Heart right ventricle (tissue), 16 donors: ENCODE measurements around the gene GNLY. TPM values are rescaled to one million over a fixed set of nuclear protein-coding genes. Genes with fewer than 3 reads are reported as not detected.

Experiments used
- ATAC-seq, 8 donors: fragments of 200-7000 bp; cut with Tn5 transposase; one replicate each; pipeline ENCODE4 v1.9.1; 2020; ENCODE audit warnings: mild to moderate bottlenecking in 8 of 8, moderate library complexity in 8 of 8, moderate number of reproducible peaks in 1 of 8
- DNase-seq, 2 donors: peaks; one replicate each; pipeline ENCODE4 v3.0.0-alpha.2; 2020
- H3K27ac ChIP-seq, 10 donors: fragments of 200-600 bp; sonication (generic) in 2 of 10; one replicate each; pipeline versions ENCODE4 v1.5.0 to v1.8.0; 2020 to 2022; ENCODE audit warnings: mild to moderate bottlenecking in 3 of 10
- H3K27me3 ChIP-seq, 7 donors: fragments of 200-600 bp; one replicate each; pipeline ENCODE4 v1.8.0; 2021 to 2022; ENCODE audit warnings: mild to moderate bottlenecking in 2 of 7
- H3K36me3 ChIP-seq, 9 donors: fragments of 200-600 bp; sonication (generic) in 1 of 9; one replicate each; pipeline versions ENCODE4 v1.5.0 to v1.8.0; 2020 to 2022; ENCODE audit warnings: mild to moderate bottlenecking in 2 of 9
- H3K4me1 ChIP-seq, 9 donors: fragments of 200-600 bp; sonication (generic) in 1 of 9; one replicate each; pipeline versions ENCODE4 v1.5.0 to v1.8.0; 2020 to 2022; ENCODE audit warnings: mild to moderate bottlenecking in 4 of 9
- H3K4me3 ChIP-seq, 10 donors: fragments of 200-600 bp; sonication (generic) in 2 of 10; one replicate each; pipeline versions ENCODE4 v1.5.0 to v1.8.0; 2020 to 2022; ENCODE audit warnings: mild to moderate bottlenecking in 7 of 10, moderate library complexity in 2 of 10
- H3K9me3 ChIP-seq, 11 donors: fragments of 200-600 bp in 10 of 11; sonication (generic) in 2 of 11; one replicate each; pipeline versions ENCODE4 v1.5.0 to v1.8.0; 2013 to 2022; ENCODE audit warnings: mild to moderate bottlenecking in 2 of 11, control low read depth in 1 of 11, moderate library complexity in 1 of 11
- CTCF ChIP-seq, 9 donors: fragments of 200-600 bp; sonication (generic) in 2 of 9; IDR thresholded peaks; one replicate each; pipeline versions ENCODE4 v1.5.0 to v1.8.0; 2021 to 2022; ENCODE audit warnings: antibody characterized with exemption in 9 of 9, mild to moderate bottlenecking in 5 of 9, moderate library complexity in 1 of 9
- WGBS, 2 donors: extraction: QIAGEN DNeasy Blood & Tissue Kit; methylation state at CpG; one replicate each; pipeline ENCODE4 v1.1.7; 2013; ENCODE audit warnings: inconsistent platforms in 1 of 2; 5-methylcytosine and 5-hydroxymethylcytosine counted together
- intact Hi-C, 10 donors: fragments of 100-400 bp; cut with DNase I; formaldehyde crosslinking; loops; one replicate each; pipeline versions ENCODE4 v1.11.1 to v1.14.2; 2022
- polyA plus RNA-seq, 2 donors: library from polyadenylated mRNA; stranded (reverse); fragments of 200-250 nt; gene quantifications; one replicate each; pipeline ENCODE4 v1.2.3, GENCODE V29; 2013
- total RNA-seq, 10 donors: library from RNA; stranded (reverse); fragmentation: NEBNext Ultra II Directional in 3 of 10; extraction: Animal tissue kit (Norgen Biotek cat#: 25700) in 3 of 10; gene quantifications; one replicate each; pipeline versions ENCODE4 v1.2.1 to v1.2.4, GENCODE V29; 2021 to 2023
- donor health status: Arrhythmogenic right ventricular cardiomyopathy.
- donor health status: ischemic (EF 13 %, LVEDD 7.1; RV severe dilation, severe dysfunction).
- donor health status: healthy with polysubstance abuse.
- donor health status: DM: no; HTN: yes; CAD: no.
- donor health status: DM: no; HTN: no; CAD: no.
- donor health status: ischemic (EF 25% LVEDD 6.9; RV normal size, moderate dysfunction).
- donor health status: ischemic (EF 25% LVEDD 5.7; RV mildly dilated, moderate dysfunction).
- donor health status: healthy.
- donor health status: DM: yes; HTN: yes; CAD: no.
- donor health status: Ischemic cardiomyopathy.
- donor health status: ischemic (EF 35%, LVEDD 5.7; RV mildly dilated, moderate dysfunction).
- donor health status: nonischemic (EF 11% LVEDD 7.7; RV severe dilation, severe dysfunction).
- donor health status: DM: yes; HTN: yes; CAD: no.
- donor health status: PGD.
- donor health status: ischemic (EF 29% LVEDD 5.4; RV normal size, mild dysfunction).
- donor health status: nonischemic (EF 23%, LVEDD 6.1; RV moderate dilation, normal function).

GNLY gene
- total and polyA plus RNA-seq, 12 donors, result 0.17 to 43.2 (median 1.2) TPM

GRCh38 chr2:85673716-85674375 lies 20.3 kb upstream of the GNLY start:
- 86 to 88% methylated on average over 11 of the region's 11 CpGs for WGBS, 2 donors
- H3K27ac ChIP-seq, result no peak overlapping the region
- no peak for DNase-seq
- H3K36me3 ChIP-seq, result no peaks in the 10 kb centered on the region
- no peaks in the 10 kb centered on the region for H3K27me3 ChIP-seq
- intact Hi-C loops, result loop anchor here in 1 of 10 donors (10.0 kb wide), 1 partner anchor 51 kb away; no protein-coding TSS in a partner anchor
- peaks cover 3 to 45% (median 8%) of the 10 kb centered on the region in 9 donors for H3K4me1 ChIP-seq
- no peak for TF ChIP-seq CTCF (IDR thresholded peaks at IDR 0.05)
- H3K4me3 ChIP-seq, result no peak overlapping the region
- no peaks in the 10 kb centered on the region for H3K9me3 ChIP-seq
- no peak for ATAC-seq

DNA sequence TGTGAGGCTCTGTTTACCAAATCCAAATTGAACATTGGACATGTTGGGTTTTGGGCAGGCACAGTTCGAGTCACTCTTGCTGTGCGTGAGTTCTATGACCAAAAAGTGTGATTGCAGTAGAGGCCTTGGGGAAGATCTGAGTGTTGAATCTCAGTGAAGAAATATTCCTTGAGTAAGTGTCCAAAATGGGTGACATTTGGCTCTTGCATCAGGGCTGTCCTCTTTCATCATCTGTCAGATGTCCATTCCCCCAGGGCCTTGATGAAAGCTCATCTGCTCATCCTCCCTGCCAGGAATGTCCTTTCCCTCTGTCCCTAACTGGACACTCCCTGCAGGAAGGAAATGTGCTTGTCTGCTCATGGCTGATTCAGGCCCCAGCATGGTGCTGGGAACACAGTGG lies 19.7 kb upstream of the GNLY start:
- TF ChIP-seq CTCF (IDR thresholded peaks at IDR 0.05), result no peak
- DNase-seq (no peak), ATAC-seq (peak in 1 of 8 donors; percentile 4)
- intact Hi-C loops, result loop anchor here in 1 of 10 donors (10.0 kb wide), 1 partner anchor 50 kb away; no protein-coding TSS in a partner anchor
- Histone ChIP-seq H3K36me3 (no peaks in the 10 kb centered on the region), H3K4me3 (no peak overlapping the region), H3K9me3 (no peaks in the 10 kb centered on the region), H3K27me3 (no peaks in the 10 kb centered on the region), H3K4me1 (peaks cover 4 to 51% (median 14%) of the 10 kb centered on the region in 9 donors), H3K27ac (no peak overlapping the region)
- WGBS, 2 donors, result 93 to 96% methylated on average over 2 of the region's 2 CpGs

DNA sequence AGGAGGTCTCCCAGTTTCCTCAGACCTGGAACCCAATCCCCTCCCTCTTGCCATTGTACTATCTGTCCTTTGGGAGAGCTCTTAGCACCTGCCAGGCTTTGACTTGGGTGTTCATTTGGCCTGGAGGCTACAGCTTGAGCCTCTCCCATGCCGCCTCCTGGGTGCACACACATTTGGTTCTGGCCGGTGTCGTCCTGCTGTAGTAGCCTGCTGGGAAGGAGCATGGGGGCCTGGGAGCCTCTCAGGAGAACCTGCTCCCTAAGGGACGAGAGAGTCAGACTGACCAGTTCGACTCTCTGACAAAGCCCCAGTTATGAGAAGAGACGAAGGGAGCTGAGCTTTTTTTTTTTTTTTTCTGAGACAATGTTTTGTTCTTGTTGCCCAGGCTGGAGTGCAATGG lies 18.7 kb upstream of the GNLY start:
- intact Hi-C loops, result loop anchor here in 2 of 10 donors (5.0 to 10.0 kb wide), 2 partner anchors 37 to 49 kb away; no protein-coding TSS in a partner anchor
- Histone ChIP-seq H3K9me3 (no peaks in the 10 kb centered on the region), H3K36me3 (no peaks in the 10 kb centered on the region), H3K4me3 (no peak overlapping the region), H3K27me3 (no peaks in the 10 kb centered on the region), H3K4me1 (peaks cover 4 to 57% (median 23%) of the 10 kb centered on the region in 9 donors), H3K27ac (no peak overlapping the region)
- no peak for DNase-seq
- WGBS, 2 donors, result 93 to 99% methylated on average over 6 of the region's 6 CpGs
- TF ChIP-seq CTCF (IDR thresholded peaks at IDR 0.05), result no peak
- no peak for ATAC-seq

DNA sequence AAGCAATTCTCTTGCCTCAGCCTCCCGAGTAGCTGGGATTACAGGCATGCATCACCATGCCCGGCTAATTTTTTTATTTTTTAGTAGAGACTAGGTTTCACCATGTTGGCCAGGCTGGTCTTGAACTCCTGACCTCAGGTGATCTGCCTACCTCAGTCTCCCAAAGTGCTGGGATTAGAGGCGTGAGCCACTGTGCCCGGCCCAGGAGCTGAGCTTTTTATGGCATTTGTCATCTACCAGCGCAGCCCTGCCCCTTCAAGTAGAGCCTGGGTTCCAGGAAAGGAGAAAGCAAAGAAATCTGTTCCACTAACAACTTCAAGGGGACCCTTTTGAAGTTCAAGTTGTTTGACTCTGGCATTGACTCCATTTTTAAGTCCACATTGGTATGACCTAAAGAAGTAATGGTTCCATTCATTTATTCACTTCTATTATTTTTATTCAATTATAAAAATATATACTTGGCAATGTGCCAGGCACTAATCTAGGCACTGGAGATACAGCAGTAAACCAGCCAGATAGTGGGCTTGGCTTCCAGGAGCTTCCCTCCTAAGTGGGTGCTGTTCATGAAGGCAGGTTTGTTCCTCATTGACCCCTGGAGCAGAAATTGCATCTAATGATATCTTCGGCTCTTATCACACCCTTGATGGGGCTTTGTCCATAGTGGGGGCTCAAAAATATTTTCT lies 18.2 kb upstream of the GNLY start:
- no peaks in the 10 kb centered on the region for H3K36me3 ChIP-seq
- no peak overlapping the region for H3K27ac ChIP-seq
- 88 to 91% methylated on average over 6 of the region's 6 CpGs for WGBS, 2 donors
- TF ChIP-seq CTCF (IDR thresholded peaks at IDR 0.05), result no peak
- peaks cover 4 to 62% (median 27%) of the 10 kb centered on the region in 9 donors for H3K4me1 ChIP-seq
- no peak for DNase-seq
- no peak for ATAC-seq
- H3K9me3 ChIP-seq, result no peaks in the 10 kb centered on the region
- H3K27me3 ChIP-seq, result no peaks in the 10 kb centered on the region
- intact Hi-C loops, result loop anchor here in 2 of 10 donors (5.0 to 10.0 kb wide), 2 partner anchors 36 to 49 kb away; no protein-coding TSS in a partner anchor
- no peak overlapping the region for H3K4me3 ChIP-seq
